Fibroblast of lung (primary cell): ENCODE measurements around the gene ADGRA3. TPM values are rescaled to one million over a fixed set of nuclear protein-coding genes. Genes with fewer than 3 reads are reported as not detected.

Source experiments
- DNase-seq, 2 donors: peaks; one replicate each; pipeline versions ENCODE4 v3.0.0 to v3.0.0-alpha.2; 2010; ENCODE audit warnings: low read depth in 2 of 2
- H2AFZ ChIP-seq: 2 replicates; pipeline ENCODE4 v1.5.1; 2012; ENCODE audit warnings: low read length, control low read depth, inconsistent platforms
- H3K27ac ChIP-seq: 2 replicates; pipeline ENCODE4 v1.5.1; 2011; ENCODE audit warnings: low read length, control low read depth; ENCODE audit not compliant: insufficient read depth
- H3K27me3 ChIP-seq: 2 replicates; pipeline ENCODE4 v1.5.1; 2011; ENCODE audit warnings: mild to moderate bottlenecking, low read length; ENCODE audit not compliant: control insufficient read depth, insufficient read depth
- H3K36me3 ChIP-seq: 2 replicates; pipeline ENCODE4 v1.5.1; 2011; ENCODE audit warnings: low read length; ENCODE audit not compliant: control insufficient read depth, insufficient read depth
- H3K4me1 ChIP-seq: 2 replicates; pipeline ENCODE4 v1.5.1; 2011; ENCODE audit warnings: low read length; ENCODE audit not compliant: control insufficient read depth, insufficient read depth; ENCODE audit errors: extremely low read depth
- H3K4me2 ChIP-seq: 2 replicates; pipeline ENCODE4 v1.5.1; 2011; ENCODE audit warnings: low read length, control low read depth; ENCODE audit not compliant: insufficient read depth; ENCODE audit errors: extremely low read depth
- H3K4me3 ChIP-seq, 4 experiments: fragments of 200-600 bp in 1 of 4; sonication (generic) in 1 of 4; replicated peaks in 1 of 4; 2 replicates each; pipeline ENCODE4 v1.5.1; 2011 to 2016; ENCODE audit warnings: low read length in 4 of 4, low read depth in 3 of 4, mild to moderate bottlenecking in 3 of 4, control low read depth in 2 of 4, inconsistent platforms in 1 of 4, mixed read lengths in 1 of 4; ENCODE audit not compliant: insufficient read depth in 1 of 4; ENCODE audit errors: control extremely low read depth in 1 of 4
- H3K79me2 ChIP-seq: 2 replicates; pipeline ENCODE4 v1.5.1; 2012; ENCODE audit warnings: mild to moderate bottlenecking, low read length, inconsistent platforms; ENCODE audit not compliant: control insufficient read depth, insufficient read depth
- H3K9ac ChIP-seq: 2 replicates; pipeline ENCODE4 v1.5.1; 2011; ENCODE audit warnings: mild to moderate bottlenecking, low read length, control low read depth; ENCODE audit not compliant: insufficient read depth
- H3K9me3 ChIP-seq: 2 replicates; pipeline ENCODE4 v1.5.1; 2012; ENCODE audit warnings: low read depth, low read length; ENCODE audit not compliant: control insufficient read depth, insufficient read depth
- H4K20me1 ChIP-seq: 2 replicates; pipeline ENCODE4 v1.5.1; 2011; ENCODE audit warnings: low read length; ENCODE audit not compliant: control insufficient read depth, insufficient read depth; ENCODE audit errors: extremely low read depth
- EZH2 ChIP-seq: IDR thresholded peaks from 2 replicates; pipeline ENCODE4 v1.5.1; 2012; ENCODE audit warnings: low read length, control low read depth, mild to moderate bottlenecking; ENCODE audit errors: missing control alignments
- polyA plus RNA-seq, 2 donors: library from polyadenylated mRNA; depleted of rRNA in 1 of 2; stranded (reverse) in 1 of 2; unstranded in 1 of 2; fragments of >200 nt; gene quantifications; 2 replicates each; pipeline ENCODE4 v1.2.1, GENCODE V29; 2011 to 2012; ENCODE audit warnings: missing spikeins in 1 of 2
- total RNA-seq: library from RNA; depleted of rRNA; stranded (reverse); fragments of >200 nt; gene quantifications from 2 replicates; pipeline ENCODE4 v1.2.1, GENCODE V29; 2014
- TF ChIP-seq, protein P1 (sequence below), 2 donors: IDR thresholded peaks in 1 of 2; conservative IDR thresholded peaks in 1 of 2; 1 replicate in 1 of 2; 2 replicates in 1 of 2; pipeline ENCODE4 v1.5.1; 2011 to 2012; ENCODE audit warnings: low read length in 2 of 2, control low read depth in 1 of 2, inconsistent platforms in 1 of 2, low read depth in 1 of 2, mild to moderate bottlenecking in 1 of 2

The ADGRA3 gene
- total and polyA plus RNA-seq, 2 donors (not counting 1 experiment from before 2014, with no cell fraction given) = 13.0 to 15.2 TPM

DNA sequence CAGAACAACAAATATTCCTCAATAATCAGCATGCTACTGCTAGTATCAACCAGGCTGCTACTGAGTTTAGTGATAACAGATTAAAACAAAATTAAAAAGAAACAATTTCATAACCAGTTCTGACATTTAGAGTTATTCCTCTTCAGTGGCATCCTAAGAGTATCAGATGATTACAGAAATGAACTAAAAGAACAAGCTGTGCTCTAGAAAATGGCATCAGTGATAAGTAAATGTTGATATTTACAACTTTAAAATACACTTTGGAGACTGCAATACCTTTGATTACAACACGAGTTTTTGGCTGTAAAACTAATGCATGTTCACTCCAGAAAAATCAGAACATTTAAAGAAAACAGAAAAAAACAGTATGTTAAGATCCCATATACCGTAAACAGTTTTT, 72.9 kb downstream of the ADGRA3 start:
- no peaks in the 10 kb centered on the region for H3K36me3 ChIP-seq
- H2AFZ ChIP-seq = no peak overlapping the region
- TF ChIP-seq EZH2 = no peak
- TF ChIP-seq, protein P1, sequence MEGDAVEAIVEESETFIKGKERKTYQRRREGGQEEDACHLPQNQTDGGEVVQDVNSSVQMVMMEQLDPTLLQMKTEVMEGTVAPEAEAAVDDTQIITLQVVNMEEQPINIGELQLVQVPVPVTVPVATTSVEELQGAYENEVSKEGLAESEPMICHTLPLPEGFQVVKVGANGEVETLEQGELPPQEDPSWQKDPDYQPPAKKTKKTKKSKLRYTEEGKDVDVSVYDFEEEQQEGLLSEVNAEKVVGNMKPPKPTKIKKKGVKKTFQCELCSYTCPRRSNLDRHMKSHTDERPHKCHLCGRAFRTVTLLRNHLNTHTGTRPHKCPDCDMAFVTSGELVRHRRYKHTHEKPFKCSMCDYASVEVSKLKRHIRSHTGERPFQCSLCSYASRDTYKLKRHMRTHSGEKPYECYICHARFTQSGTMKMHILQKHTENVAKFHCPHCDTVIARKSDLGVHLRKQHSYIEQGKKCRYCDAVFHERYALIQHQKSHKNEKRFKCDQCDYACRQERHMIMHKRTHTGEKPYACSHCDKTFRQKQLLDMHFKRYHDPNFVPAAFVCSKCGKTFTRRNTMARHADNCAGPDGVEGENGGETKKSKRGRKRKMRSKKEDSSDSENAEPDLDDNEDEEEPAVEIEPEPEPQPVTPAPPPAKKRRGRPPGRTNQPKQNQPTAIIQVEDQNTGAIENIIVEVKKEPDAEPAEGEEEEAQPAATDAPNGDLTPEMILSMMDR (conservative IDR thresholded peaks at IDR 0.05 in 1 of 2, IDR thresholded peaks at IDR 0.05 in 1 of 2; ENCODE audit: low read depth in 1 of 2, low read length in 2 of 2) = no peak
- H3K4me2 ChIP-seq = no peak overlapping the region
- no peaks in the 10 kb centered on the region for H3K79me2 ChIP-seq
- no peak for DNase-seq
- no peaks in the 10 kb centered on the region for H4K20me1 ChIP-seq
- no peaks in the 10 kb centered on the region for H3K27me3 ChIP-seq
- no peak overlapping the region for H3K27ac ChIP-seq
- no peaks in the 10 kb centered on the region for H3K4me1 ChIP-seq
- H3K9me3 ChIP-seq = no peaks in the 10 kb centered on the region
- no peak overlapping the region for H3K4me3 ChIP-seq
- no peak overlapping the region for H3K9ac ChIP-seq

DNA sequence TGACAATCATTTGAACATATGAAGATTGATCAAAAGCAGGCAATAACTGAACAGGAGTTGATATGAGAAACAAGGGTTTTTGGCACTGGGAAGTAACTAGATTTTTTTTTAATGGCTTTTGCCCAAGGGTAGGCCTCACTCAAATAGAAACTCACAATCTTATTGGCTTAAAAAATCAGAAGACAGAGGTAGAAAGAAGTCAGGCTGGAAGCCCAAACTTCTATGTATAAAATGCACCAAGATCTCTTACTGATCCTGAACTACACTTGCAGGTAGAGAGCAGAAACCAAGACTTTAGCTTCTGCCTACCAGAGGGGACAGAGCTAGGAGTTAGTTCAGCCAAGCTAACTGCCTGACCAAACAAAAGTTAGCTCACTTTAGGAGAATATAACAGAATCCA, 74.9 kb downstream of the ADGRA3 start:
- no peak for DNase-seq
- no peaks in the 10 kb centered on the region for H3K27me3 ChIP-seq
- H2AFZ ChIP-seq = no peak overlapping the region
- H3K79me2 ChIP-seq = no peaks in the 10 kb centered on the region
- no peaks in the 10 kb centered on the region for H4K20me1 ChIP-seq
- no peak for TF ChIP-seq EZH2
- TF ChIP-seq, protein P1 (conservative IDR thresholded peaks at IDR 0.05 in 1 of 2, IDR thresholded peaks at IDR 0.05 in 1 of 2; ENCODE audit: low read depth in 1 of 2, low read length in 2 of 2) = no peak
- H3K4me1 ChIP-seq = no peaks in the 10 kb centered on the region
- no peak overlapping the region for H3K4me2 ChIP-seq
- no peaks in the 10 kb centered on the region for H3K9me3 ChIP-seq
- H3K9ac ChIP-seq = no peak overlapping the region
- H3K4me3 ChIP-seq = no peak overlapping the region
- H3K36me3 ChIP-seq = no peaks in the 10 kb centered on the region
- no peak overlapping the region for H3K27ac ChIP-seq

DNA sequence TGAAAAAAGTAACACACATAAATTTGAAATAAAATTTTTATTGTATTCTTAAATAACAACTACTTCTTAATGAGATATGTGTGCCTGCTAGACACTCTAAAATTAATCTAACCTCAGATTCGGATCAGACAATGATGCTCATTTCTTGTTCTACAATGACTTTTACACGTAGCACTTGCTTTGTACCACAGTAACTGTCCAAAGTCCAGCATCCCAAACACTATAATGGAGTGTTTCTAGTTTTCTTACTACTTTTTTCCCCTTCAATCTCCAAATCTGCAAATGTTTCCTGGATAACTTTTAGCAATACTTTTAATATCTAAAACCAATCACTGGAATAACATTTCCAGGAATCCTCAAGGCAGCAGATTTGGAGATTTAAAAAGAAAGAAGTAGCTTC, 75.9 kb downstream of the ADGRA3 start:
- Histone ChIP-seq H3K4me2 (no peak overlapping the region), H3K79me2 (no peaks in the 10 kb centered on the region), H3K27ac (no peak overlapping the region), H3K36me3 (no peaks in the 10 kb centered on the region), H2AFZ (no peak overlapping the region), H3K9me3 (no peaks in the 10 kb centered on the region), H3K4me3 (no peak overlapping the region), H3K27me3 (no peaks in the 10 kb centered on the region), H4K20me1 (no peaks in the 10 kb centered on the region), H3K9ac (no peak overlapping the region), H3K4me1 (no peaks in the 10 kb centered on the region)
- TF ChIP-seq, protein P1 (conservative IDR thresholded peaks at IDR 0.05 in 1 of 2, IDR thresholded peaks at IDR 0.05 in 1 of 2; ENCODE audit: low read depth in 1 of 2, low read length in 2 of 2) = no peak
- TF ChIP-seq EZH2 = no peak
- DNase-seq = no peak
